Common myeloid progenitor, CD34-positive (primary cell): Measurements from ENCODE around the gene SYCP2L.
"Not testable (repeated sequence)": the region's sequence is repeated elsewhere in the genome, so short reads cannot be mapped to it uniquely, and the experiment has no call there.

Experiments used
- CTCF ChIA-PET: fragments of 350-600 bp; sonication (Branson Sonifier 250); formaldehyde crosslinking; loops from one replicate; lab custom pipeline; 2021; ENCODE audit warnings: antibody characterized with exemption; lab: Charles Lee
- POLR2A ChIA-PET: fragments of 350-600 bp; sonication (Branson Sonifier 250); formaldehyde crosslinking; loops from one replicate; lab custom pipeline; 2021; ENCODE audit warnings: antibody characterized with exemption; lab: Charles Lee
- DNase-seq, 3 donors: peaks; one replicate each; pipeline versions ENCODE4 v3.0.0 to v3.0.0-alpha.2; 2013
- H3K27ac ChIP-seq, 2 experiments: 1 replicate in 1 of 2; 2 replicates in 1 of 2; pipeline ENCODE4 v1.7.0; 2013; ENCODE audit warnings: inconsistent platforms in 2 of 2, low read length in 2 of 2, mild to moderate bottlenecking in 2 of 2, low read depth in 1 of 2, moderate library complexity in 1 of 2; ENCODE audit not compliant: severe bottlenecking in 2 of 2, insufficient read depth in 1 of 2, poor library complexity in 1 of 2
- H3K27me3 ChIP-seq, 5 experiments: replicated peaks in 2 of 5; 1 replicate in 3 of 5; 2 replicates in 2 of 5; pipeline versions ENCODE4 v1.6.1 to v1.7.0; 2013; ENCODE audit warnings: low read length in 4 of 5, mild to moderate bottlenecking in 2 of 5, moderate library complexity in 2 of 5, inconsistent platforms in 1 of 5; ENCODE audit not compliant: insufficient read depth in 5 of 5, control insufficient read depth in 4 of 5
- H3K36me3 ChIP-seq, 4 experiments: 1 replicate in 2 of 4; 2 replicates in 2 of 4; pipeline versions ENCODE4 v1.6.1 to v1.7.0; 2013; ENCODE audit warnings: low read length in 3 of 4, control low read depth in 1 of 4, mild to moderate bottlenecking in 1 of 4; ENCODE audit not compliant: control insufficient read depth in 4 of 4, insufficient read depth in 4 of 4
- H3K4me1 ChIP-seq, 4 experiments: 1 replicate in 3 of 4; 2 replicates in 1 of 4; pipeline versions ENCODE4 v1.6.1 to v1.7.1; 2013; ENCODE audit warnings: low read length in 3 of 4, mild to moderate bottlenecking in 3 of 4, control low read depth in 1 of 4, inconsistent platforms in 1 of 4, moderate library complexity in 1 of 4; ENCODE audit not compliant: control insufficient read depth in 4 of 4, insufficient read depth in 4 of 4; ENCODE audit errors: control extremely low read depth in 1 of 4
- H3K4me3 ChIP-seq, 7 experiments: 1 replicate in 4 of 7; 2 replicates in 3 of 7; pipeline versions ENCODE4 v1.5.1 to v1.7.0; 2013; ENCODE audit warnings: mild to moderate bottlenecking in 7 of 7, low read length in 6 of 7, moderate library complexity in 6 of 7, inconsistent platforms in 2 of 7, low read depth in 2 of 7, control low read depth in 1 of 7; ENCODE audit not compliant: insufficient read depth in 4 of 7, control insufficient read depth in 1 of 7; ENCODE audit errors: extremely low read depth in 1 of 7
- H3K9me3 ChIP-seq, 5 experiments: 1 replicate in 4 of 5; 2 replicates in 1 of 5; pipeline versions ENCODE4 v1.6.1 to v1.7.1; 2013; ENCODE audit warnings: low read length in 4 of 5, mild to moderate bottlenecking in 2 of 5, inconsistent platforms in 1 of 5, low read depth in 1 of 5, moderate library complexity in 1 of 5; ENCODE audit not compliant: control insufficient read depth in 4 of 5, insufficient read depth in 2 of 5; ENCODE audit errors: control extremely low read depth in 1 of 5
- WGBS: methylation state at CpG from one replicate; pipeline ENCODE4 v1.1.5; 2013; ENCODE audit not compliant: insufficient coverage; 5-methylcytosine and 5-hydroxymethylcytosine counted together

The SYCP2L gene

DNA sequence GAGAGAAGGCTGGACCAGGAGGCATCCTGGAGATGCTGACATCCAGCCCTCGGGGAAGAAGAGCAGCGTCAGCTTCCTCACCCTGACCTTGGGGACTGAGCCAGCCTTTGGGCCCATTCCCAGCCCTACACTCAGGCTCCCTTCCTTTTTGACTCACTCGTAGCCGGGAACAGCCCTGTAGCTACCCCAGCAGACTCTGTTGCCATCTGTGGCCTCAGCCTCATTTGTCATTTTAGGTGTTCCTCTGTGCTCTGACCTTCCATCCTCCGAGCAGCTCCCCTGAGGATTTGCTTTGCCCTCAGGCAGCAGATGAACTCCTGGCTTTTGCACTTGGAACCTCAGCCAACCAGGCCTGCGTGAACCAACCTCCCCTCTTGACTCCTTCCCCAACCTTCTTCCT lies 89.7 kb downstream of the SYCP2L start:
- CTCF ChIA-PET: no interaction called here
- Histone ChIP-seq H3K9me3 (no peaks in the 10 kb centered on the region), H3K27ac (no peak overlapping the region), H3K36me3 (no peaks in the 10 kb centered on the region), H3K4me3 (no peak overlapping the region), H3K4me1 (no peaks in the 10 kb centered on the region), H3K27me3 (peaks cover 0 to 9% (median 5%) of the 10 kb centered on the region in 5 experiments)
- 94% methylated on average over 6 of the region's 6 CpGs for WGBS
- DNase-seq: no peak
- POLR2A ChIA-PET: no interaction called here

DNA sequence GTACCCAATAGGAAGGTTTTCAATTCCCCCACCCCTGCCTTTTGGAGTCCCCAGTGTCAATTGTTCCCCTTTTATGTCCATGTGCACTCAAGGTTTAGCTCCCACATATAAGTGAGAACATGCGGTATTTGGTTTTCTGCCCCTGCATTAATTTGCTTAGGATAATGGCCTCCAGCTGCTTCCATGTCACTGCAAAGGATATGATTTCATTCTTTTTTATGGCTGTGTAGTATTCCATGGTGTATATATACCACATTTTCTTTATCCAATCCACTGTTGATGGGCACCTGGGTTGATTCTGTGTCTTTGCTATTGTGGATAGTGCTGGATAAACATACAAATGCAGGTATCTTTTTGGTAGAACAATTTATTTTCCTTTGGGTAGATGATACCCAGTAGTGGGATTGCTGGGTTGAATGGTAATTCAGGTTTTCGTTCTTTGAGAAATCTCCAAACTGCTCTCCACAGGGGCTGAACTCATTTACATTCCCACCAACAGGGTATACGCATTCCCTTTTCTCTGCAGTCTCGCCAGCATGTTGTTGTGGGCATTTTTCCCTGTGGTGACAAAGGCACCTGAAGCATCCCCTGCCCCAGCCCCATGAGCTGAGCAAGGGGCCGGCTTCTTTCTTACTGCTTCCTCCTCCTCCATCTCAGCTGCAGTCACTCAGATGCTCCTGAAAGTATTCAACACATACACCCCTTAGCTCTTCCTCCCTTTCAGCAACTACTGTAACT lies 90.5 kb downstream of the SYCP2L start:
- CTCF ChIA-PET: no interaction called here
- 94% methylated on average over 4 of the region's 5 CpGs for WGBS
- POLR2A ChIA-PET: no interaction called here
- Histone ChIP-seq H3K4me1 (no peaks in the 10 kb centered on the region), H3K27me3 (peaks cover 0 to 16% (median 5%) of the 10 kb centered on the region in 5 experiments), H3K36me3 (no peaks in the 10 kb centered on the region), H3K4me3 (no peak overlapping the region), H3K27ac (no peak overlapping the region), H3K9me3 (no peaks in the 10 kb centered on the region)
- no peak for DNase-seq

DNA sequence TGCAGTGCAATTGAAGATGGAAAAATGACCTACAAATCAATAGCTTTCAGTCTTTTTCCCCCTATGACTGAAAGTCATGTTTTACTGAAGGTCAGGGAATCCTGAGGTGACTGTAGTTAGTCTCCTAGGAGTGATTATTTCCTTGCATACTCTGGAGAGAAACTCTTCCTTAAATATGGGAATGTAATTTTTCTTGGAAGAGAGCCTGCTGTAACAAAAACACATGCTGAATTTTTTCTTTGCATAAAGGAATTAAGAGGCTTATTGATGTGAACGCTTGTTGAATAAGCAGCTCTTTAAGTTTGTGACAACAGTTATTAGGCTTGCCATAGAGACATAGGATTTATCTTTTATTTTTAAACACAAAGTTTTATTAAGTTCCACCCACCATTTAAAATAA lies 92.8 kb downstream of the SYCP2L start:
- no peaks in the 10 kb centered on the region for H3K4me1 ChIP-seq
- no peak for DNase-seq
- H3K27ac ChIP-seq: no peak overlapping the region
- no CpG with 5 or more reads among the region's 1 CpG for WGBS
- ChIA-PET CTCF (interaction anchor here (1.8 kb wide), 1 partner anchor 22 kb away, joined by 5 read pairs; no protein-coding TSS in a partner anchor), POLR2A (interaction anchor here (0.6 kb wide), 1 partner anchor 160 kb away, joined by 3 read pairs; no protein-coding TSS in a partner anchor)
- H3K9me3 ChIP-seq: no peaks in the 10 kb centered on the region
- H3K4me3 ChIP-seq: no peak overlapping the region
- no peaks in the 10 kb centered on the region for H3K36me3 ChIP-seq
- H3K27me3 ChIP-seq: peaks cover 0 to 17% (median 5%) of the 10 kb centered on the region in 5 experiments

DNA sequence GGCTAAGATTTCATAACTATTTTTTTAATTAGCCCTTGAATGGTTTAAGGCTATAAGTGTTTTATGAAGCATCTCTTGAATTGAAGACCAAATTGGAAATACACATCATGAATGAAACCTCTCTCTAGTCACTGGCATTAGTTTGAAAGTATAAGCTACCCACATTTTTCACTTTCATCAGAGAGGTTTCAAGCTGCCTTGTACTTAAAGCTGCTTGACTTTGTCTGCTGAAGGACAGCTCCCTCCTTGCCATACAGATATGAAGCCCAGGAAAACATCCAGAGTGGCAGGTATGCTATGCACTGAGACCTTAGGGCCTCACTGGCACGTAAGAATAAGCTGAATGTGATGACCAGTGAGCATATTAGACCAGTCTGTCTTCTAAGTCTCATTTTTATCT lies 94.6 kb downstream of the SYCP2L start:
- 100% methylated on average over 1 of the region's 1 CpG for WGBS
- ChIA-PET CTCF (interaction anchor here (1.1 to 1.4 kb wide), 2 partner anchors 10 to 27 kb away, joined by 3 to 5 read pairs; no protein-coding TSS in a partner anchor), POLR2A (interaction anchor here (0.6 kb wide), 1 partner anchor 12 kb away, joined by 3 read pairs; no protein-coding TSS in a partner anchor)
- Histone ChIP-seq H3K27ac (no peak overlapping the region), H3K9me3 (no peaks in the 10 kb centered on the region), H3K4me1 (no peaks in the 10 kb centered on the region), H3K4me3 (no peak overlapping the region), H3K36me3 (no peaks in the 10 kb centered on the region), H3K27me3 (peaks cover 0 to 17% (median 5%) of the 10 kb centered on the region in 5 experiments)
- no peak for DNase-seq

DNA sequence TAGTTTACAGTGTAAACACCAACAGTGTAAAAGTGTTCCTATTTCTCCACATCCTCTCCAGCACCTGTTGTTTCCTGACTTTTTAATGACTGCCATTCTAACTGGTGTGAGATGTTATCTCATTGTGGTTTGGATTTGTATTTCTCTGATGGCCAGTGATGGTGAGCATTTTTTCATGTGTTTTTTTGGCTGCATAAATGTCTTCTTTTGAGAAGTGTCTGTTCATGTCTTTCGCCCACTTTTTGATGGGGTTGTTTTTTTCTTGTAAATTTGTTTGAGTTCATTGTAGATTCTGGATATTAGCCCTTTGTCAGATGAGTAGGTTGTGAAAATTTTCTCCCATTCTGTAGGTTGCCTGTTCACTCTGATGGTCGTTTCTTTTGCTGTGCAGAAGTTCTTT lies 98.1 kb downstream of the SYCP2L start:
- H3K9me3 ChIP-seq, H3K4me3 ChIP-seq, H3K4me1 ChIP-seq, H3K27ac ChIP-seq, POLR2A ChIA-PET, H3K36me3 ChIP-seq, CTCF ChIA-PET, DNase-seq: not testable (repeated sequence)
- H3K27me3 ChIP-seq: peaks cover 0 to 17% (median 3%) of the 10 kb centered on the region in 5 experiments
- WGBS: no CpG with 5 or more reads among the region's 2 CpGs

DNA sequence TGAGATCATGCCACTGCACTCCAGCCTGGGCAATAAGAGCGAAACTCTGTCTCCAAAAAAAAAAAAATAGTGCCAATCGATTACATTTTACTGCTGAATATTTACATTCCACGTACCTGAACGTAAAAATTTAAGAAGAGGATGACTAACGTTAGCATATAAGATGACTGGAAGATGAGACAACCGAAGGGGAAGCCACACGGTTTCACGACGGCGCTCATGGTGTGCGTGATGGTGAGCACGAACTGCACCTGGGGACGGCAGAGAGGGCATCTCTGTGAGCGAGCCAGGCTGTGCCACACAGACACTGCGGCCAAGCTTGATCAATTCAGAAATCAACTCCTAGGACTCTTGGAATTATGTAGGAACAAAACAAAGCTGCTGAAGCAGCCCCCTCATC lies 102.7 kb downstream of the SYCP2L start:
- WGBS: 98% methylated on average over 10 of the region's 15 CpGs

DNA sequence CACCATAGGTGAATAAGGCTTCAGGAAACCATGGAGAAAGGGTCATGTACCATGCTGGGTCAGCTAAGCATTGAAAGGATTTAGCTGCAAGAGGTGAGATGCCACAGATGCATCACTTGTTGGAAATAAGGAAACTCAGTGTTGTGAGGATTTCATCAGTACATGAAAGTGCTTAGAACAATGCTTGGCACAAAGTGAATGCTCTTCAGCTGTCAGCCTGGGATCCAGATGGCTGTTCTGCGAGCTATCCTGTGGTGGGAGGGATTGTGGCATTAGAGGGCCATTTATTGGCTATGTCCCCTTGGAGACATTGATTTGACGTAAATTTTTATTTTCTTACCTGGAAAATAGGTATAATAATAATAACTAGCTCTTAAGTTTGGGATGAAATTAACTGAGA lies 104.3 kb downstream of the SYCP2L start:
- no CpG with 5 or more reads among the region's 2 CpGs for WGBS
- CTCF ChIA-PET: interaction anchor here (0.7 to 0.9 kb wide), 3 partner anchors 9 to 334 kb away, joined by 3 read pairs; no protein-coding TSS in a partner anchor

More for the DNA sequence above, 102.7 kb downstream of the SYCP2L start:
- Histone ChIP-seq H3K9me3 (no peaks in the 10 kb centered on the region), H3K4me3 (no peak overlapping the region), H3K4me1 (no peaks in the 10 kb centered on the region), H3K27ac (no peak overlapping the region), H3K36me3 (no peaks in the 10 kb centered on the region), H3K27me3 (peaks cover 0 to 4% (median 0%) of the 10 kb centered on the region in 5 experiments)
- ChIA-PET POLR2A (no interaction called here), CTCF (no interaction called here)
- DNase-seq: no peak

More for the DNA sequence above, 104.3 kb downstream of the SYCP2L start:
- Histone ChIP-seq H3K9me3 (no peaks in the 10 kb centered on the region), H3K4me1 (no peaks in the 10 kb centered on the region), H3K27ac (no peak overlapping the region), H3K27me3 (peaks cover 0 to 4% (median 0%) of the 10 kb centered on the region in 5 experiments), H3K4me3 (no peak overlapping the region), H3K36me3 (no peaks in the 10 kb centered on the region)
- POLR2A ChIA-PET: no interaction called here
- no peak for DNase-seq
